GM18519 (cell line): Measurements from ENCODE around the gene ST3GAL3.

Experiments used
- ATAC-seq: cut with Tn5 transposase; IDR thresholded peaks from one replicate; pipeline ENCODE4 v1.9.1; 2021; ENCODE audit warnings: mild to moderate bottlenecking, moderate library complexity; ENCODE audit not compliant: unreplicated experiment, low FRiP score

Gene ST3GAL3

DNA sequence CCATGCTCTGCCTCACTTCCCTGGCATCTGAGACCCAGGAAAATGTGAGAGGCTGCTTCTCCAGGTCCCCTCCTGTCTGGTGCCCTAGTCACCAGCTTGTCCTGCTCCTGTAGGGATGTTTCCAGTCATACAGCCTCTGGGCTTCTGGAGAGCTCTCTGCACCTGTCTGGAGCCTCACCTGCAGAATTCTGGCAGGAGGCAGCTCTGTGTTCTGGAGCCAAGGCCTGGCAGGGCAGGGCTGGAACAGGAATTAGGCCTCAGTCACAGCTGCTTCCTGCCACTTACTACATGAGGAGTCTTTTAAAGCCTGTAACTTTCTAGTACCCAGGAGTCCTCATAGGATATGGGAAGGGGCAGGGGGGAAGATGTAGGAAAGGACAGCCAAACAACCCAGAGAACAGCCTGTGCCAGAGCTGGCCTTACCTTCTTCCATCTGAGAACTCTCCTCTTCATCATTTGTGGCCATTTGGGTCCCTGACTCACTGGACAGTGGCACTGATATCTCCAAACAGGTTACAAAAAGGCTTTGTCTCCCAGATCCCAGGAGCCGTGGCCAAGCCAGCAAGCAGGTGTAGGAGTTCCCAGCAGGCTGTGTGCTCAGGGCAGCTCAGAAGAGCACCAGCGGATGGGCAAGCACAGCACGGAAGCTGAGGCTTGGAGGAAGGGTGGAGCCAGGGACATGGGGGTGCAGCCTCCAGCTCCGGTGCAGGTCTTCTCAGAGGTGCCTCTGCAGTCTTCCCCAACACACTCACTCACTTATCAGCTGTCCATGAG, 194.9 kb downstream of the ST3GAL3 start:
- no peak for ATAC-seq

DNA sequence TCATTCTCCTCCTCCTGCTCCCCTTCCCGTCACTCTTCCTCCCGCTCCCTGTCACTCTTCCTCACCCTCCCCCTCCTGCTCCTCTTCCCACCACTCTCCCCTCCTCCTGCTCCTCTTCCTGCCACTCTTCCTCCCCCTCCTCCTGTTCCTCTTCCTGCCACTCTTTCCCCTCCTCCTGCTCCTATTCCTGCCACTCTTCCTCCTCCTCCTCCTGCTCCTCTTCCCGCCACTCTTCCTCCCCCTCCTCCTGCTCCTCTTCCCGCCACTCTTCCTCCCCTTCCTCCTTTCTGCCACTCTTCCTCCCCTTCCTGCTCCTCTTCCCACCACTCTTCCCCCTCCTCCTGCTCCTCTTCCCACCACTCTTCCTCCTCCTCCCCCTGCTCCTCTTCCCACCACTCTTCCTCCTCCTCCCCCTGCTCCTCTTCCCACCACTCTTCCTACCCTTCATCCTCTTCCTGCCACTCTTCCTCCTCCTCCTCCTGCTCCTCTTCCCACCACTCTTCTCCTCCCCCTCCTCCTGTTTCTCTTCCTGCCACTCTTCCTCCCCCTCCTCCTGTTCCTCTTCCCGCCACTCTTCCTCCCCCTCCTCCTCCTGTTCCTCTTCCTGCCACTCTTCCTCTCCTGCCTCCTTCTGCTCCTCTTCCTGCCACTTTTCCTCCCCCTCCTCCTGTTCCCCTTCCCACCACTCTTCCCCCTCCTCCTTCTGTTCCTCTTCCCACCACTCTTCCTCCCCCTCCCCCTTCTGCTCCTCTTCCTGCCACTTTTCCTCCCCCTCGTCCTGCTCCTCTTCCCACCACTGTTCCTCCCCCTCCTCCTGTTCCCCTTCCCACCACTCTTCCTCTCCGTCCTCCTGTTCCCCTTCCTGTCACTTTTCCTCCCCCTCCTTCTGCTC, 197.6 kb downstream of the ST3GAL3 start:
- ATAC-seq, result no peak

DNA sequence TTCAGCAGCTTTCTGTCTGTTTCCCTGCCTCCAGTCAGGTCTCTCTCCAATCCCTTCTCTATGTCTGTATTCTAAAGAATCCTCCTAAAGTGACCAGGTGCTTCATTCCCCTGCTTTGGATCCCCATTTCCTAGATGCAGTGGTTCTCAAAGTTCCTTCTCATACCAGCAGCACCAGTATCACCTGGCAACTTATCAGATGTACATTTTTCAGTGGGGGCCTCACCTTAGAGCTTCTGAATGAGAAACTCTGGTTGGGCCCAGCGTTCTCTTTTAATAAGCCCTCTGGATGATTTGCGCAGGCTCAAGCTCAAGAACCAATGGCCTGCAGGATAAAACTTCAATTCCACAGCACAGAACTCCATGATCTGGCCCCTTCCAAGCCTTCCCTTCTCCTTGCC, 200.9 kb downstream of the ST3GAL3 start:
- no peak for ATAC-seq

DNA sequence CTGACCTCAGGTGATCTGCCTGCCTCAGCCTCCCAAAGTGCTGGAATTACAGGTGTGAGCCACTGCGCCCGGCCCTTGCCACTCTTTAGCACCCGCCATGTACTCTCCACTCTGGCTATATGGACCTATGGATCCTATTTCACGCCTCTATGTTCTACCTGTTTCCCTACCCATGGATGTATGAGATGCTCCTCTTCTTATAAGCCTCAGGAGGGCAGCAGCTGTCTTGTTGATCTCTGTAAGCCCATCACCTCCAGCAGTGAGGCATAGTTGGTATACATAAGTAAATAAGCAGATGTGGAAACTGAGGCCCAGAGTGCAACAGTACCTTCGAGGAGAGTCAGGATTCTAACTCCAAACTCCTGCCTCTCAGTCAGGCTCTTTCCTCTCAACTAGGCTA, 201.5 kb downstream of the ST3GAL3 start:
- no peak for ATAC-seq

DNA sequence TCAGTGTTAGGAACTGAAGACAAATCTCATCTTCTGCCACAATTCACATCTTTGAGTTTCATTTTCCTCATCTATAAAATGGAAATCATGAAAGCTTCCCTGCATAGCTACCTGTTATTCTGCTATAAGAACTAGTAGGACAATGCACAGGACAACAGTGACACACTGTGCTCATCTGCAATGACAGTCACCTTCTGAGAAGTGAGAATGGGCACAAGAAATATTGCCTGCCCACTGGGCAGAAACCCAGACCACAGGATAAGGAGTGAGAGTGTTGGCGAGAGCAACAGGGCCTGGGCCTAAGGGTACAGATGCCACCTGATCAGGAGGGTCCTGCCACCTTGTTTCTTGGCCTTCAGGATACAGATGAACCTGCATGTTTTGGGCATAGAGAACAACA, 203.0 kb downstream of the ST3GAL3 start:
- no peak for ATAC-seq

DNA sequence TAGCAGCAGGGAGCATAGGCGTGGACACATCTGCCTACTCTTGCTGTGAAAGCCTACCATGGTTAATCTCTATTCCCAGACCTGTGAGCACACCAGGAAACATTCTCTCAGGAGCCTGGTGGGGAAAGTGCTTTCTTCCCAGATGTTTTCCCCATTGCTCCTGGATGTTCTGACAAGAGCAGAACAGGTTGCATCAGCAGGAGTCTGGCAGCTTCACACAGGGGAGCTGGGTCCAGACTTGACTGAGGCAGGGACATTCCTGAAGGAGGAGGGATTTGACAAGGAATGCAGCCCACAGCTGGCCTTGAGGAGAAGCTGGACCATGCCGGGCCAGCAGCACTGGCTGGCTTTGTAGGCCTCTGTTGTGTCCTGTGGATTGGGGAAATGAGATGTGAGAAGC, 205.3 kb downstream of the ST3GAL3 start:
- ATAC-seq, result no peak

DNA sequence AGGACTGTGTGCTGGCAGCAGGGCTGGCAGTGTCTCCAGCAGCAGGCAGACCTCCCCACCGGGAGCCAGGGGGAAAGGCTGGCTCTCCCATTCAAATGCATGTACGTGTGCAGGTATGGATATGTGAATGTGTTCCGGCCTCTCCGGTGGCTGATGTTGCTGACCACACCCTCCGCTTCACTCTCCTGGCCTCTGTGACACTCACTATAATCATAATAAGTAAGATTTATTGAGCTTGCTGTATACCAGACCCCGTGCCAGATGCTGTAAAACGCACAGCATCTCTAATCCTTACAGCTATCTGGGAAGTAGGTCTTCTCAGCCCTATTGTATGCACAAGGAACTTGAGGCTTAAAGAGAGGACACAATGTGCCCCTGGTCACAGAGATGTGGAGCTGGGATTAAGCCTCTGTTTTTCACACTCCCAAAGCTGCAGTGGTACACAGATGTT, 205.7 kb downstream of the ST3GAL3 start:
- no peak for ATAC-seq

GRCh38 chr1:43913666-43914360, 206.5 kb downstream of the ST3GAL3 start:
- no peak for ATAC-seq

DNA sequence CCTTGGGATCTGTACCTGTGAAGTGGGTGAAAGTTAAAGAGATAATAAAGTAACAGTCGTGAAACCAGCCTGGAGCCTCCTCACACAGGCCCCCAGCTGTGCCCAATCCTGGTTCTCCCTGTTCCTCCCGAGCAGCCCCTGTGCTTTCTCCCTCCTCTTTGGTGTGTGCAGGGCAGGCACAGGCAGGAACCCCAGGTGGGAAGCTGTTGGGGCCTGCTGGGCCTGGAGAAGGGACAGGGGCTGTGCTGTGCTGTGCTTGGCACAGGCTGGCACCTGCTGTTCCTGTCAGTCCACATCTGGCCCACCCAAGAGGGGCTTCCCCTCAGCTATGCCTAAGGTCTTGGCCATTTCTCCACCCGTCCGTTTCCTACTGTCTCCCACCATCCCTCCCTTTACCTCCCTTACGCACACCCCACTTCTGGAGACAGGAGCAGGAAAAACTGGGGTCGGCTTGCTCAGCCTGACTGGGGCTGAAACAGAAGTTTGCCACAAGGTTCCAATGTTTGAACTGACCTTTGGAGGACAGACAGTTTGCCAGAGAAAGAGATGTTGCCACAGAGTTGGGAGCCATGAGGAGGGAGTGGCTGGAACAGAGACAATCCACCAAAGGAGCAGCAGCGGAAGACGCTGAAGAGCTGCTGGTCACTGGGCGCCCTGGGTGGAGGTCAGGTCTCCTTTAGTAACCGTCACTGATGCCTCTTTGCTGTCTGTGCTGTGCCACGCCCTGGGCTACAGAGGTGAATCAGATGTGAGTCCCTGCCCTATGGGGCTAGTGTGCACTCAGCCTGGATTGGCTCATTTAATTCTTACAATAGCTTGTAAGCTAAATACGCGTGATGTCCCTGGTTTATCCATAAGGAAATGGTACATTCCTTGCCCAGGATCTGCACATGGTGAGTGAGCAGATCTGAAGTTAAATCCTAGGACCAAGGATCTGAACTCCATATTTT, 207.5 kb downstream of the ST3GAL3 start:
- no peak for ATAC-seq

- no peak for ATAC-seq
These were observed 212.6 kb downstream of the ST3GAL3 start for GRCh38 chr1:43919906-43920305.

DNA sequence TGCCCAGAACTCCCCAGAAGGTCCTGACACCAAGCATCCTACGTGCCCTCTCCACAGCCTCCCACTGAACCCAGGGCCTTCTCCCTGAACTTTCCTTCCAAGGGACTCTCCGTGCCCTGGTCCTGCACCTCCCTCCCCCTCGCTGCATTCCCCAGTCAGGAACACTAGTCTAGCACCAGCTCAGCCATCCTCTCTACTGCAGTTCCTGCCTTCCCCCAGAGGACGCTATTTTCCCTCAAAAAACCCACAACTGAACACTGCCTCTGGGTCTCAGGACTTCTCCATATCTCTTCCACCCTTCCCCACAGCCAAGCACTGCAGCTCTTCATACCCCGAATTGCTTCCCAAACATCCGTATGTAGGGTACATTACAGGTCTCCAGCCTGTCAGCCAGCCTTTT, 213.7 kb downstream of the ST3GAL3 start:
- no peak for ATAC-seq

GRCh38 chr1:43924516-43924915, 217.2 kb downstream of the ST3GAL3 start:
- no peak for ATAC-seq

DNA sequence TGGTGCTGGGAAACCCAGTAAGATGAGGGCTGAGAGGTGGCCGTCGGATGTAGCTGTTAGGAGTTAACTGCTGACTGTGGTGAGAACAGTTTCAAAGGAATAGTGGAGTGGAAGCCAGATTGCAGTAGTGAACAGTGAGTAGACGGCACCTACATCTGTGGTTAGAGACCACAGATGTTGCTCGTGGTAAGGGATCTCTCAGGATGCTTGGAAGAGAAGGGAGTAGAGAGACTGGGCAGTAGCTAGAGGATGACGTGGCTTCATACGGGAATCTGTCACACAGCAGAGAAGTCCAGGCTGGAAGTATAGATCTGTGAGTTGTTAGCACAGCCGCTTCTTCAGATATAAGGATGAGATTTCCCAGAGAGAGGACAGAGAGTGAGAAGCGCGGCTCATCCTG, 218.5 kb downstream of the ST3GAL3 start:
- ATAC-seq, result no peak

DNA sequence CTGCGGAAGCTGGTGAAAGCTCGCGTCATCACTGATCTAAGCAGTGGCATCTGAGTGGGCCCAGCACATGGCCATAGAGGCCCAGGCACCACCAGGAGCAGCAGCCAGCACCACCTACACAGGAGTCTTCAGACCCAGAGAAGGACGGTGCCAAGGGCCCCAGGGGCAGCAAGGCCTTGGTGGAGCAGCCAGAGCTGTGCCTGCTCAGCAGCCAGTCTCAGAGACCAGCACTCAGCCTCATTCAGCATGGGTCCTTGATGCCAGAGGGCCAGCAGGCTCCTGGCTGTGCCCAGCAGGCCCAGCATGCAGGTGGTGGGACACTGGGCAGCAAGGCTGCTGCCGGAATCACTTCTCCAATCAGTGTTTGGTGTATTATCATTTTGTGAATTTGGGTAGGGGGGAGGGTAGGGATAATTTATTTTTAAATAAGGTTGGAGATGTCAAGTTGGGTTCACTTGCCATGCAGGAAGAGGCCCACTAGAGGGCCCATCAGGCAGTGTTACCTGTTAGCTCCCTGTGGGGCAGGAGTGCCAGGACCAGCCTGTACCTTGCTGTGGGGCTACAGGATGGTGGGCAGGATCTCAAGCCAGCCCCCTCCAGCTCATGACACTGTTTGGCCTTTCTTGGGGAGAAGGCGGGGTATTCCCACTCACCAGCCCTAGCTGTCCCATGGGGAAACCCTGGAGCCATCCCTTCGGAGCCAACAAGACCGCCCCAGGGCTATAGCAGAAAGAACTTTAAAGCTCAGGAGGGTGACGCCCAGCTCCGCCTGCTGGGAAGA, 223.0 kb downstream of the ST3GAL3 start:
- no peak for ATAC-seq

- no peak for ATAC-seq
These were observed 223.6 kb downstream of the ST3GAL3 start for GRCh38 chr1:43930949-43931275.

DNA sequence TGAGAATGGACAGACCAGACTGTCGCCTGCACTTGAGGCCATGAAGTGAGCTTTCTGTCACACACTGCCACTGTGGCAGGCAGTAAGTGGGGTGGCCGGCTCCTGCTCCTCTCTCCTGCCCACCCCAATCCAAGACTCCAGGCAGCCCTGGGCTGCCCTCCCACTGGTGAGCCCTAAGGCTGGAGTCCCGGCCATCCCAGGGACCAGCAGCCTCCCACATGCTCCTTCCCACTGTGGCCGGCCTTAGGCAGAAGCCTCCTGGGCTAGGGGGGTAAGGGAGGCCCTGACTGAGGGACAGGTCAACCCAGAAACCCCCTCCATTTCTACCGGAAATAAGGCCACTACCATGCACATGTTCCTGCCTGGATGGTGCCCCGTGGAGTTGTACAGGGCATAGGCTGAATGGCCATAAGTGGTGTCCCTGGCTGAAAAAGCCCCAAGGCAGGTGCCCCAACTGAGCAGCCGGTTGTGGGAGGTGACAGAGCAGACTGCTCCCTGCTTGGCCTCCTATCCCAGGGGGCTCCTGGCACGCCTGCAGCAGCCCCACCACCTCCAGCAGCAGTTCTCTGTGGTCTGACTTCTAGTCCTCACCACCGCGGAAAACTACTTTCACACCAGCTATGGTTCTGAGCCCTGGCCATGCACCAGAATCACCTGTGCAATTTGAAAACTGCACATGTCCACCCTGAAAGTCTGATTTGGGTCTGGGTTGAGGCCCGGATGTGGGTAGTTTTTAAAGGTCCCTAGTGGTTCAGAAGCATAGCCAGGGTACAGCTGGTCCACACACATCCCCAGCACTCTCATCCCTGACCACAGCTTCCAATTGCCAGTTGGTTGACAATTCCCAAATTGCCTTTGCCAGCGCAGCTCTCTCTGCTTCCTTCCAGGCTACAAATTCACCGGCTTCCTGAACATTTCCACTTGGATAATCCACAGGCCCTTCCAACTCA, 224.7 kb downstream of the ST3GAL3 start:
- ATAC-seq, result no peak

DNA sequence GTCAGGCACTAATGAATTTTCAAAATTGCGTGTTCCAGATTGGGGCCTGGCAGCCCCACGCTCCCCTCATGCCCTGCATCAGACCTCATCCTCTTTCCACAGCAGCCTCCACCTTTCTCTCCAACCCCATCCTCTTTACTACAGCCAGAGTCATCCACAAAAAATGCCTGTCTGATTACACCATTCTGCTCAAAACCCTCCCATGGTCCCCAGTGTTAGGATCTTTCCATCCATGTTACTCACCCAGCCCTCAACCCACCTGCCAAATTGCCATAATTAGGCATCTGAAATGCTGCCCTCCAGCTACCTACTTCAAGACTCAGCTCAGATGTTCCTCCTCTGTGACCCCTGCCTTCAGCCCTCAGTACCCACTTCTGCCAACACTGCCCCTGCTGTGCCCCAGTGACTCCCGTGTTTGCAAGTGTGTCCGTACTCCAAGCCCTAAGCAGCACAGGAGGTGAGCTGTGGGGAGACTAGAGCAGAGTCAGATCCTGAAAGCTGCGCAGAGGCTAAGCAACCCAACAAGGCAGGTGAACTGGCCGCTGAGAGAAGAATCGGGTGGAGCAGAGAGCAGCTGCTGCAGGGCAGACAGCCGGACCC, 225.6 kb downstream of the ST3GAL3 start:
- ATAC-seq, result no peak
